GM23338 (cell line): Measurements from ENCODE around the gene QKI. TPM values are rescaled to one million over a fixed set of nuclear protein-coding genes. Genes with fewer than 3 reads are reported as not detected.

Experiments used
- ATAC-seq: fragments of 200-7000 bp; cut with Tn5 transposase; 3 replicates; pipeline ENCODE4 v1.9.1; 2020
- DNase-seq: peaks from one replicate; pipeline ENCODE4 v3.0.0-alpha.2; 2015; ENCODE audit warnings: low spot score
- H2AFZ ChIP-seq: fragments of 200-600 bp; sonication (generic); 2 replicates; pipeline ENCODE4 v1.8.0; 2016; ENCODE audit warnings: antibody characterized with exemption, mild to moderate bottlenecking, moderate library complexity
- H3F3A ChIP-seq: fragments of 200-600 bp; sonication (generic); replicated peaks from 2 replicates; pipeline ENCODE4 v1.8.0; 2017; ENCODE audit warnings: antibody characterized with exemption, mixed run types, low read depth
- H3K27ac ChIP-seq: fragments of 200-600 bp; sonication (generic); 2 replicates; pipeline ENCODE4 v1.6.1; 2016; ENCODE audit warnings: low read depth
- H3K27me3 ChIP-seq: fragments of 200-600 bp; sonication (generic); 2 replicates; pipeline ENCODE4 v1.8.0; 2016; ENCODE audit warnings: mild to moderate bottlenecking, mixed run types, moderate library complexity; ENCODE audit not compliant: insufficient read depth
- H3K36me3 ChIP-seq: fragments of 200-600 bp; sonication (generic); 2 replicates; pipeline ENCODE4 v1.8.0; 2016; ENCODE audit warnings: mild to moderate bottlenecking; ENCODE audit not compliant: insufficient read depth
- H3K4me1 ChIP-seq: fragments of 200-600 bp; sonication (generic); 2 replicates; pipeline ENCODE4 v1.8.0; 2016; ENCODE audit warnings: mild to moderate bottlenecking, moderate library complexity; ENCODE audit not compliant: insufficient read depth
- H3K4me2 ChIP-seq: fragments of 200-600 bp; sonication (generic); 2 replicates; pipeline ENCODE4 v1.7.1; 2017; ENCODE audit warnings: mixed run types
- H3K4me3 ChIP-seq: fragments of 200-600 bp; sonication (generic); 2 replicates; pipeline ENCODE4 v1.6.1; 2016; ENCODE audit warnings: mixed run types
- H3K79me2 ChIP-seq: fragments of 200-600 bp; sonication (generic); replicated peaks from 2 replicates; pipeline ENCODE4 v1.8.0; 2017; ENCODE audit warnings: mild to moderate bottlenecking; ENCODE audit not compliant: insufficient read depth
- H3K9me2 ChIP-seq: fragments of 200-600 bp; sonication (generic); 2 replicates; pipeline ENCODE4 v1.8.0; 2017; ENCODE audit not compliant: insufficient read depth
- H4K20me1 ChIP-seq: fragments of 200-600 bp; sonication (generic); replicated peaks from 2 replicates; pipeline ENCODE4 v1.8.0; 2017; ENCODE audit warnings: mild to moderate bottlenecking; ENCODE audit not compliant: insufficient read depth
- H3K27ac Mint-ChIP-seq: 2 replicates; pipeline ENCODE4 v1.8.0; 2020; ENCODE audit warnings: inconsistent platforms, mild to moderate bottlenecking, moderate library complexity, mixed read lengths
- H3K27me3 Mint-ChIP-seq: 3 replicates; pipeline ENCODE4 v1.8.0; 2022; ENCODE audit warnings: low read depth, mild to moderate bottlenecking, moderate library complexity, mixed read lengths, inconsistent platforms; ENCODE audit not compliant: insufficient read depth, poor library complexity
- H3K36me3 Mint-ChIP-seq: 3 replicates; pipeline ENCODE4 v1.8.0; 2021; ENCODE audit warnings: low read depth, mild to moderate bottlenecking, inconsistent platforms, moderate library complexity, mixed read lengths
- H3K4me1 Mint-ChIP-seq: 3 replicates; pipeline ENCODE4 v1.8.0; 2020; ENCODE audit warnings: mild to moderate bottlenecking, inconsistent platforms, mixed read lengths
- H3K4me3 Mint-ChIP-seq: 3 replicates; pipeline ENCODE4 v1.8.0; 2021; ENCODE audit warnings: moderate library complexity, mild to moderate bottlenecking, inconsistent platforms, mixed read lengths
- H3K9me3 Mint-ChIP-seq: 3 replicates; pipeline ENCODE4 v1.8.0; 2020; ENCODE audit warnings: moderate library complexity, mild to moderate bottlenecking, inconsistent platforms, mixed read lengths
- EZH2 ChIP-seq: fragments of 200-600 bp; sonication (generic); IDR thresholded peaks from one replicate; pipeline ENCODE4 v1.8.0; 2017; ENCODE audit warnings: antibody characterized with exemption, mild to moderate bottlenecking, low read depth; ENCODE audit not compliant: unreplicated experiment
- EZH2phosphoT487 ChIP-seq: fragments of 200-600 bp; sonication (generic); IDR thresholded peaks from one replicate; pipeline ENCODE4 v1.8.1; 2018; ENCODE audit warnings: antibody characterized with exemption; ENCODE audit not compliant: unreplicated experiment
- JUNB ChIP-seq: IDR thresholded peaks from one replicate; pipeline ENCODE4 v1.6.1; 2016; ENCODE audit warnings: antibody characterized with exemption; ENCODE audit not compliant: unreplicated experiment
- POLR2AphosphoS5 ChIP-seq: IDR thresholded peaks from 2 replicates; pipeline ENCODE4 v1.6.1; 2016; ENCODE audit warnings: antibody characterized with exemption, low read depth
- ZNF114 ChIP-seq: fragments of 250-450 bp; sonication (Bioruptor Pico); IDR thresholded peaks from 2 replicates; pipeline ENCODE4 v1.5.0; 2020; ENCODE audit warnings: mild to moderate bottlenecking, moderate library complexity
- polyA plus RNA-seq: library from polyadenylated mRNA; unstranded; fragments of >200 nt; fragmentation: Nextera tagmentation; extraction: Ambion mirVana; gene quantifications from 2 replicates; pipeline ENCODE4 v1.2.1, GENCODE V29; 2016
- total RNA-seq: library from RNA; depleted of rRNA; stranded (reverse); fragments of >200 nt; shearing (Covaris generic); gene quantifications from 2 replicates; pipeline ENCODE4 v1.2.3, GENCODE V29; 2014
- TF ChIP-seq, protein P1 (sequence below): IDR thresholded peaks from one replicate; pipeline ENCODE4 v1.6.1; 2018; ENCODE audit warnings: antibody characterized with exemption; ENCODE audit not compliant: unreplicated experiment
- TF ChIP-seq, protein P2 (sequence below), 2 experiments: fragments of 200-600 bp in 1 of 2; sonication (generic) in 1 of 2; conservative IDR thresholded peaks; 2 replicates each; pipeline versions ENCODE4 v1.5.1 to v1.6.1; 2016 to 2017; ENCODE audit warnings: antibody characterized with exemption in 2 of 2, low read depth in 2 of 2, mild to moderate bottlenecking in 2 of 2, moderate library complexity in 1 of 2

The QKI gene
- total and polyA plus RNA-seq, 2 experiments from 2014 or later: 60.8 to 159 TPM

DNA sequence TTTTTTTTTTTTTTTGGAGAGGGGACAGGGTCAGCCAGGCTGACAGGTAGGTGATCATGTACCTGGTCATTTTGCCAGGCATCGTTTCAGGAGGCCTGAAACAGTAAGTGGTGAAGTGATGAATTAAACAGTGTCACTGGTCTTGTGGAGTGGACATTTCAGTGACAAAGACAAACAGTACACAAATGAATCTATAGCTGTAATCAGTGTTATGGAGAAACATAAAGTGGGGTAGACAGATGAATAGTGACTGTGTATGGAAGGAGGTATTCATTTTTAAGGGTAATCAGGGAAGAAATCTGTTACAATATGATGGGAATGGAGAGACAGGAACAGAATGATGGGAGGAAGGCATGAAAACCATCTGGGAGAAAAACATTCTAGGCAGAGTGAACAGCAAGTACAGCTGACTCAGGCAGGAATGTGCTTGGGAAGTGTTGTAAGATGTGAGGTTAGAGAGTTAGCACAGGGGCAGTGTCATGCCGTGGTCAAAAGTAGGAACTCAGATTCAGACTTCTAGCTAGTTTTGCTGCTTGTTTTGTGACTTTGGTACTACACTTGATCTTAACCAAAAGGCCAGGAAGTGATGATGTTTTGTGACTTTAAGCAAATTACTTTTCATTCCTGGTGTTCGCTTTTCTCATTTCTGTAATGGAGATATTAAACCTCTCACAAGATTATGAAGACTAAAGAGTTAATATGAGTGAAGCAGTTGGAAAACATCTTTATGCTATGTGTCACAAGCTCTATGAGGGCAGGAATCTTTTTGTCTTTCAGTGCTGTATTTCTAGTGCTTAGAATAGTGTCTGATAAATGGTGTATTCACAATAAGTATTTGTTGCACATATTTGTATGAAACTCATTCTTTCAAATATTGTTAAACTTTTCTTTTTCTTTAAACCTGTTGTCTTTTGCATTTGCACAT is 43.4 kb downstream of the QKI start:
- Histone ChIP-seq H3K4me2 (no peak overlapping the region), H3K36me3 (no peaks in the 10 kb centered on the region), H3K27ac (no peak overlapping the region), H4K20me1 (peaks cover 32% of the 10 kb centered on the region), H3K79me2 (peaks cover 100% of the 10 kb centered on the region), H3K4me1 (peaks cover 15% of the 10 kb centered on the region), H2AFZ (no peak overlapping the region), H3F3A (no peaks in the 10 kb centered on the region), H3K4me3 (no peak overlapping the region), H3K9me2 (no peaks in the 10 kb centered on the region), H3K27me3 (no peaks in the 10 kb centered on the region)
- H3K27ac Mint-ChIP-seq: no peak overlapping the region
- H3K4me1 Mint-ChIP-seq: peaks cover 41% of the 10 kb centered on the region
- H3K36me3 Mint-ChIP-seq: peaks cover 4% of the 10 kb centered on the region; the same call in 1 of the 3 replicates
- peaks cover 2% of the 10 kb centered on the region for H3K27me3 Mint-ChIP-seq
- TF ChIP-seq, protein P1, sequence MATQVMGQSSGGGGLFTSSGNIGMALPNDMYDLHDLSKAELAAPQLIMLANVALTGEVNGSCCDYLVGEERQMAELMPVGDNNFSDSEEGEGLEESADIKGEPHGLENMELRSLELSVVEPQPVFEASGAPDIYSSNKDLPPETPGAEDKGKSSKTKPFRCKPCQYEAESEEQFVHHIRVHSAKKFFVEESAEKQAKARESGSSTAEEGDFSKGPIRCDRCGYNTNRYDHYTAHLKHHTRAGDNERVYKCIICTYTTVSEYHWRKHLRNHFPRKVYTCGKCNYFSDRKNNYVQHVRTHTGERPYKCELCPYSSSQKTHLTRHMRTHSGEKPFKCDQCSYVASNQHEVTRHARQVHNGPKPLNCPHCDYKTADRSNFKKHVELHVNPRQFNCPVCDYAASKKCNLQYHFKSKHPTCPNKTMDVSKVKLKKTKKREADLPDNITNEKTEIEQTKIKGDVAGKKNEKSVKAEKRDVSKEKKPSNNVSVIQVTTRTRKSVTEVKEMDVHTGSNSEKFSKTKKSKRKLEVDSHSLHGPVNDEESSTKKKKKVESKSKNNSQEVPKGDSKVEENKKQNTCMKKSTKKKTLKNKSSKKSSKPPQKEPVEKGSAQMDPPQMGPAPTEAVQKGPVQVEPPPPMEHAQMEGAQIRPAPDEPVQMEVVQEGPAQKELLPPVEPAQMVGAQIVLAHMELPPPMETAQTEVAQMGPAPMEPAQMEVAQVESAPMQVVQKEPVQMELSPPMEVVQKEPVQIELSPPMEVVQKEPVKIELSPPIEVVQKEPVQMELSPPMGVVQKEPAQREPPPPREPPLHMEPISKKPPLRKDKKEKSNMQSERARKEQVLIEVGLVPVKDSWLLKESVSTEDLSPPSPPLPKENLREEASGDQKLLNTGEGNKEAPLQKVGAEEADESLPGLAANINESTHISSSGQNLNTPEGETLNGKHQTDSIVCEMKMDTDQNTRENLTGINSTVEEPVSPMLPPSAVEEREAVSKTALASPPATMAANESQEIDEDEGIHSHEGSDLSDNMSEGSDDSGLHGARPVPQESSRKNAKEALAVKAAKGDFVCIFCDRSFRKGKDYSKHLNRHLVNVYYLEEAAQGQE: no peak
- peak; percentile 20 for DNase-seq
- peak; percentile 43; the same call in 1 of the 3 replicates for ATAC-seq
- H3K4me3 Mint-ChIP-seq: no peak overlapping the region
- H3K9me3 Mint-ChIP-seq: no peaks in the 10 kb centered on the region

DNA sequence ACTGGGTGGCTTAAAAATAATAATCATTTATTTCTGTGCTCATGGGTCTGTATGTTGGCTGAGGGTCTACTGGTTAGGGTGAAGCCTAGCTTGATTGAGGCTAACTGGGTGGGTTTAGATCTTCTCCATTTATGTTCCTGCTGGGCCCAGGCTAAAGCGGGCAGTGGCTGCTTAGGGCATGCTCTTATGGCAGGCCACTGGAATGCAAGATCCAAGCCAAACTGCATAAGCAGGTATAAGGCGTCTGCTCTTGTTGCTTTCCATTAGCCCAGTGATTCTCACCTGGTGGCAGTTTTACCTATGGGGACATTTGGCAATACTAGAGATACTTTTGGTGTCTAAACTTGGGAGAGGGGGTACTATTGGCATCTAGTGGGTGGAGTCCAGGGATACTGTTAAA is 44.5 kb downstream of the QKI start:
- Histone ChIP-seq H3K4me2 (no peak overlapping the region), H3K36me3 (no peaks in the 10 kb centered on the region), H3K27me3 (no peaks in the 10 kb centered on the region), H3K4me1 (peaks cover 12% of the 10 kb centered on the region), H3K27ac (no peak overlapping the region), H2AFZ (no peak overlapping the region), H4K20me1 (peaks cover 24% of the 10 kb centered on the region), H3K9me2 (no peaks in the 10 kb centered on the region), H3F3A (no peaks in the 10 kb centered on the region), H3K4me3 (no peak overlapping the region), H3K79me2 (peaks cover 100% of the 10 kb centered on the region)
- Mint-ChIP-seq H3K4me1 (peaks cover 41% of the 10 kb centered on the region), H3K36me3 (peaks cover 4% of the 10 kb centered on the region; the same call in 1 of the 3 replicates), H3K27me3 (peaks cover 2% of the 10 kb centered on the region), H3K4me3 (no peak overlapping the region), H3K9me3 (no peaks in the 10 kb centered on the region), H3K27ac (no peak overlapping the region)
- ATAC-seq (peak; percentile 68), DNase-seq (peak; percentile 19)
- no peak for TF ChIP-seq EZH2
- no peak for TF ChIP-seq JUNB
- TF ChIP-seq EZH2phosphoT487: no peak
- TF ChIP-seq POLR2AphosphoS5: no peak
- no peak for TF ChIP-seq ZNF114 (CRISPR knock-in tag)
- TF ChIP-seq, protein P2, sequence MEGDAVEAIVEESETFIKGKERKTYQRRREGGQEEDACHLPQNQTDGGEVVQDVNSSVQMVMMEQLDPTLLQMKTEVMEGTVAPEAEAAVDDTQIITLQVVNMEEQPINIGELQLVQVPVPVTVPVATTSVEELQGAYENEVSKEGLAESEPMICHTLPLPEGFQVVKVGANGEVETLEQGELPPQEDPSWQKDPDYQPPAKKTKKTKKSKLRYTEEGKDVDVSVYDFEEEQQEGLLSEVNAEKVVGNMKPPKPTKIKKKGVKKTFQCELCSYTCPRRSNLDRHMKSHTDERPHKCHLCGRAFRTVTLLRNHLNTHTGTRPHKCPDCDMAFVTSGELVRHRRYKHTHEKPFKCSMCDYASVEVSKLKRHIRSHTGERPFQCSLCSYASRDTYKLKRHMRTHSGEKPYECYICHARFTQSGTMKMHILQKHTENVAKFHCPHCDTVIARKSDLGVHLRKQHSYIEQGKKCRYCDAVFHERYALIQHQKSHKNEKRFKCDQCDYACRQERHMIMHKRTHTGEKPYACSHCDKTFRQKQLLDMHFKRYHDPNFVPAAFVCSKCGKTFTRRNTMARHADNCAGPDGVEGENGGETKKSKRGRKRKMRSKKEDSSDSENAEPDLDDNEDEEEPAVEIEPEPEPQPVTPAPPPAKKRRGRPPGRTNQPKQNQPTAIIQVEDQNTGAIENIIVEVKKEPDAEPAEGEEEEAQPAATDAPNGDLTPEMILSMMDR (conservative IDR thresholded peaks at IDR 0.05; ENCODE audit: low read depth in 2 of 2): no peak
- TF ChIP-seq, protein P1: no peak
